HepG2 (cell line): ENCODE measurements around the gene SMAD7. TPM values are rescaled to one million over a fixed set of nuclear protein-coding genes. Genes with fewer than 3 reads are reported as not detected.

Experiments
- AFF4 ChIP-seq: sonication (generic); formaldehyde crosslinking; IDR thresholded peaks from 2 replicates; pipeline ENCODE4 v1.4.0; 2020; ENCODE audit warnings: missing genetic modification reagents
- FOXK1 ChIP-seq: sonication (generic); formaldehyde crosslinking; IDR thresholded peaks from 2 replicates; pipeline ENCODE4 v1.4.0; 2020; ENCODE audit warnings: low read depth, missing genetic modification reagents, borderline replicate concordance
- IRF1 ChIP-seq: sonication (generic); formaldehyde crosslinking; IDR thresholded peaks from 2 replicates; pipeline ENCODE4 v1.4.0; 2020; ENCODE audit warnings: low read depth, mild to moderate bottlenecking, missing genetic modification reagents
- NR2C2 ChIP-seq: sonication (generic); formaldehyde crosslinking; IDR thresholded peaks from 2 replicates; pipeline ENCODE4 v1.4.0; 2020; ENCODE audit warnings: missing genetic modification reagents, mild to moderate bottlenecking, moderate library complexity, borderline replicate concordance
- PRDM15 ChIP-seq: sonication (generic); formaldehyde crosslinking; IDR thresholded peaks from 2 replicates; pipeline ENCODE4 v1.4.0; 2020; ENCODE audit warnings: missing genetic modification reagents
- XRCC5 ChIP-seq: fragments of 200-400 bp; formaldehyde crosslinking; optimal IDR thresholded peaks from 2 replicates; pipeline ENCODE3; 2017; ENCODE audit warnings: mild to moderate bottlenecking, low read length
- ZFP90 ChIP-seq: sonication (generic); formaldehyde crosslinking; IDR thresholded peaks from 2 replicates; pipeline ENCODE4 v1.8.0; 2022; ENCODE audit warnings: missing genetic modification reagents, mild to moderate bottlenecking, inconsistent platforms, borderline replicate concordance
- ZFY ChIP-seq: sonication (generic); formaldehyde crosslinking; IDR thresholded peaks from 2 replicates; pipeline ENCODE4 v1.4.0; 2020; ENCODE audit warnings: missing genetic modification reagents
- ZGPAT ChIP-seq: IDR thresholded peaks from 2 replicates; pipeline ENCODE4 v1.6.1; 2016; ENCODE audit warnings: mild to moderate bottlenecking
- ZNF264 ChIP-seq: sonication (generic); formaldehyde crosslinking; IDR thresholded peaks from 2 replicates; pipeline ENCODE4 v1.4.0; 2020; ENCODE audit warnings: missing genetic modification reagents
- ZNF329 ChIP-seq: sonication (generic); formaldehyde crosslinking; IDR thresholded peaks from 2 replicates; pipeline ENCODE4 v1.9.0; 2021; ENCODE audit warnings: low read depth, mild to moderate bottlenecking, missing genetic modification reagents
- ZNF496 ChIP-seq: sonication (generic); formaldehyde crosslinking; IDR thresholded peaks from 2 replicates; pipeline ENCODE4 v1.8.1; 2023; ENCODE audit warnings: mild to moderate bottlenecking, moderate library complexity, missing genetic modification reagents; ENCODE audit not compliant: insufficient replicate concordance
- ZNF770 ChIP-seq: sonication (generic); formaldehyde crosslinking; IDR thresholded peaks from 2 replicates; pipeline ENCODE4 v1.5.0; 2020; ENCODE audit warnings: mild to moderate bottlenecking, missing genetic modification reagents
- ZNF780A ChIP-seq: sonication (generic); formaldehyde crosslinking; IDR thresholded peaks from 2 replicates; pipeline ENCODE4 v1.8.0; 2022; ENCODE audit warnings: mild to moderate bottlenecking, missing genetic modification reagents, moderate library complexity
- ZSCAN20 ChIP-seq: sonication (generic); formaldehyde crosslinking; IDR thresholded peaks from 2 replicates; pipeline ENCODE4 v1.4.0; 2020; ENCODE audit warnings: missing genetic modification reagents, mild to moderate bottlenecking, borderline replicate concordance
- polyA plus RNA-seq, 8 experiments: library from polyadenylated mRNA; depleted of rRNA in 3 of 8; stranded (reverse) in 7 of 8; unstranded in 1 of 8; fragments of >200 nt; fragmentation: Illumina TruSeq in 4 of 8; extraction: Trizol in 4 of 8; gene quantifications; 2 replicates each; pipeline versions ENCODE4 v1.2.1 to v1.2.3, GENCODE V29; 2011 to 2016; ENCODE audit warnings: low read depth in 4 of 8, missing spikeins in 1 of 8, mixed read lengths in 1 of 8; ENCODE audit not compliant: insufficient read depth in 1 of 8
- total RNA-seq, 5 experiments: library from RNA; depleted of rRNA; stranded (reverse); fragments of >200 nt; fragmentation: Illumina TruSeq; extraction: Trizol; gene quantifications; 2 replicates each; pipeline ENCODE4 v1.2.3, GENCODE V29; 2016; ENCODE audit warnings: low read depth in 1 of 5

Gene SMAD7
- total and polyA plus RNA-seq, 2 of the 13 experiments (the other 11 are each of a cell fraction or from before 2014, with no cell fraction given) = 17.4 to 24.7 TPM

- no peak for TF ChIP-seq PRDM15 (CRISPR knock-in tag)
- no peak for TF ChIP-seq ZNF780A
- TF ChIP-seq ZFY = peak; percentile 87
- TF ChIP-seq ZNF264 (CRISPR knock-in tag) = peak; percentile 83; the same call in 1 of the 2 replicates
- TF ChIP-seq ZNF329 (CRISPR knock-in tag) = no peak
- TF ChIP-seq AFF4 = no peak
- TF ChIP-seq NR2C2 (CRISPR knock-in tag) = peak; percentile 76
- TF ChIP-seq XRCC5 = peak; percentile 40
- no peak for TF ChIP-seq FOXK1 (CRISPR knock-in tag)
- no peak for TF ChIP-seq IRF1 (CRISPR knock-in tag)
- TF ChIP-seq ZGPAT (CRISPR knock-in tag) = peak; percentile 85
- peak; percentile 45 for TF ChIP-seq ZFP90 (CRISPR knock-in tag)
- no peak for TF ChIP-seq ZSCAN20
- TF ChIP-seq ZNF770 (CRISPR knock-in tag) = no peak
- no peak for TF ChIP-seq ZNF496 (CRISPR knock-in tag)
Observed at GRCh38 chr18:48893608-48894600, 56.9 kb downstream of the SMAD7 start (continued).
